ENCODE results near the gene SEPTIN8.

DNA sequence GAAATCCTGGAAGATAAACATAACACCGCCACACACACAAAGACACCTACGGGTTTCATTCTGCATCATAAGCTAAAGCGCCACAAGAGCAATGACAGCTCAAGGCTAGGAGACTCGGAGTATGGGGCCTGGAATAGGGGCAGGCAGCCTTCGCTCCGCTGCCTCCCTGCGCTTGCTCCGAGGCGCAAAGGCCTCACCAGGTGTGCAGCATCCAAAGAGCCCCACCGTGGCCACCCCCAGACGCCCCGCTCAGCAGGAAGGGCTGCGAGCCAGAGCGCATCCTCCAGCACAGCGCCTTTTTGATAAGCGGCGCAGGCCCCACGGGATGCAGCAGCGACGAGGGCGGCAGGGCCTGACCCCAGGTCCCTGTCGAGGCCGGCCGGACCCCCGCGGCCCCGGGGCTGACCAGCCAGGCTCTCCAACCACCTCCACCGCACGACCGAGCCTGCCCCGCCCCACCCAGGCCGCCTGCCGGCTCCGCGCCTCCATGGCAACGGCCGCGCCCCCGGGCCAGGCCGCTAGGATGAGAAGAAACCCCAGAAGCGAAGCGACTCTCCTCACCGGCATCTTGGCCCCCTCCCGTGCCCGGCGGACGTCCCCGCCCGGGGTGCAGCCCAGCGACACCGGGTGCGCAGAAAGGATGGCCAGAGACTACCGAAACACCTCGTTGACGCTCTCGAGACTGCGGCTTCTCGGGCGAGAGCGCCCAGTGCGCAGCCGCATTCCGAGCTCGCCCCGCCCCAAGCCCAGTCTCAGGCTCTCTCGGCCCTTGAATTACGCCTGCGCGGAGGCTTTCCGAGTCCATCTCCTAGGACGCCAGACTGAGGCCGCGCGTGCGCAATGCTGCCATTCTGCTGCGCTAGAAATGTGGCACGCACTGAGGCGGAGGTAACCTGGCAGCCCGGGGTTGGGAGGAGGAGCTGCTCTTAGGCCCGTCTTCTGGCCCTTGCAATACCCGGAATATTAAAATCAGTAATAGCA lies 39.9 kb downstream of the SEPTIN8 start, which contains the start of gene KIF3A:
- TF ChIP-seq, protein P1, sequence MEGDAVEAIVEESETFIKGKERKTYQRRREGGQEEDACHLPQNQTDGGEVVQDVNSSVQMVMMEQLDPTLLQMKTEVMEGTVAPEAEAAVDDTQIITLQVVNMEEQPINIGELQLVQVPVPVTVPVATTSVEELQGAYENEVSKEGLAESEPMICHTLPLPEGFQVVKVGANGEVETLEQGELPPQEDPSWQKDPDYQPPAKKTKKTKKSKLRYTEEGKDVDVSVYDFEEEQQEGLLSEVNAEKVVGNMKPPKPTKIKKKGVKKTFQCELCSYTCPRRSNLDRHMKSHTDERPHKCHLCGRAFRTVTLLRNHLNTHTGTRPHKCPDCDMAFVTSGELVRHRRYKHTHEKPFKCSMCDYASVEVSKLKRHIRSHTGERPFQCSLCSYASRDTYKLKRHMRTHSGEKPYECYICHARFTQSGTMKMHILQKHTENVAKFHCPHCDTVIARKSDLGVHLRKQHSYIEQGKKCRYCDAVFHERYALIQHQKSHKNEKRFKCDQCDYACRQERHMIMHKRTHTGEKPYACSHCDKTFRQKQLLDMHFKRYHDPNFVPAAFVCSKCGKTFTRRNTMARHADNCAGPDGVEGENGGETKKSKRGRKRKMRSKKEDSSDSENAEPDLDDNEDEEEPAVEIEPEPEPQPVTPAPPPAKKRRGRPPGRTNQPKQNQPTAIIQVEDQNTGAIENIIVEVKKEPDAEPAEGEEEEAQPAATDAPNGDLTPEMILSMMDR (conservative IDR thresholded peaks at IDR 0.05; ENCODE audit: low read length): no peak
- no peak for TF ChIP-seq EZH2phosphoT487 (IDR thresholded peaks at IDR 0.05; ENCODE audit: borderline replicate concordance)
